Subcutaneous abdominal adipose tissue (tissue), 5 donors: ENCODE data around the gene COL18A1.

ENCODE experiments used
- H3K27ac ChIP-seq: one replicate; pipeline ENCODE4 v1.7.0; 2013; ENCODE audit warnings: low read depth, mild to moderate bottlenecking, inconsistent platforms, low read length, moderate library complexity
- H3K27me3 ChIP-seq, 5 donors: one replicate each; pipeline ENCODE4 v1.7.0; 2013; ENCODE audit warnings: low read length in 5 of 5, inconsistent platforms in 1 of 5; ENCODE audit not compliant: control insufficient read depth in 5 of 5, insufficient read depth in 4 of 5
- H3K36me3 ChIP-seq, 5 donors: one replicate each; pipeline ENCODE4 v1.7.0; 2013; ENCODE audit warnings: low read length in 5 of 5; ENCODE audit not compliant: control insufficient read depth in 5 of 5, insufficient read depth in 5 of 5
- H3K4me1 ChIP-seq, 5 donors: one replicate each; pipeline ENCODE4 v1.7.0; 2013; ENCODE audit warnings: low read length in 5 of 5, mild to moderate bottlenecking in 3 of 5, moderate library complexity in 1 of 5; ENCODE audit not compliant: control insufficient read depth in 5 of 5, insufficient read depth in 5 of 5
- H3K4me3 ChIP-seq, 5 donors: one replicate each; pipeline ENCODE4 v1.7.0; 2013; ENCODE audit warnings: low read length in 5 of 5, low read depth in 1 of 5
- H3K9ac ChIP-seq, 5 donors: one replicate each; pipeline ENCODE4 v1.7.0; 2013; ENCODE audit warnings: low read length in 5 of 5, mild to moderate bottlenecking in 4 of 5, moderate library complexity in 3 of 5
- H3K9me3 ChIP-seq, 5 donors: one replicate each; pipeline ENCODE4 v1.7.0; 2013; ENCODE audit warnings: low read length in 5 of 5; ENCODE audit not compliant: control insufficient read depth in 5 of 5
- donor health status: healthy.
- donor health status: healthy.
- donor health status: healthy.
- donor health status: healthy.
- donor health status: healthy.

COL18A1 gene

DNA sequence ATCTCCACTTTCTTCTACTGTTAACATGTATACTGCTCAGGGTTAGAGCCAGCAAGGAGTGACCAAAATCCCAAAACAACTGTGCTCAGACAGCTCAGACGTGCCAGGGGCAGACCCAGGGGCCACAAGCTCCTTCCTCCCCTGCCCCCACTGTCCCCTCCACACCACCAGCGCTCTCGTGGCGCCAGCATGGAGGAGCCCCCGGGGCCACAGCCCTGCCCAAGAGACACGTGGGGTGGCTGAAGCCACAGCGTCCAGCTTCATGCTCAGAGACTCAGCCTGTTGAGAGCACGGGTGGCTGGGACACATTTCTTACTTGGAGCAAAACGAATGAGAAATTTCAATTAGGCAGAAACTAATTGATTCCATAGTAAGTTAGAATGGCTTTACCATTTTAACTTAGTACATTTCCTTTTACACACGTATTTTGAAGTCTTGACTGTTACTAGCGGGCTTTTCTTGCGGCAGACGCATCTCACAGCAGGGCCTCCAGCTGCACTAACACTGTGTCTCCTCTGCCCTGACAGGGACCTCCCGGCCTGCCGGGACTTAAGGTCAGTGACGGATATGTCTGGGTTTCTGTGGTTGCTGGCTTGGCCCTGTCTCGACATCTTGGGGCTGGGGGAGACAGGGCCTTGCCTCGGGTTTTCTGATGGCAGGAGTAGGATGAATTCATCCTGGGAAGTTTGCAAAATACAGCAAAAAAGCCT is 83.1 kb downstream of the COL18A1 start:
- Histone ChIP-seq H3K4me3 (no peak overlapping the region), H3K27ac (no peak overlapping the region), H3K9ac (no peak overlapping the region), H3K27me3 (no peaks in the 10 kb centered on the region), H3K36me3 (peaks cover 0 to 44% (median 34%) of the 10 kb centered on the region in 5 donors), H3K4me1 (peaks cover 0 to 10% (median 0%) of the 10 kb centered on the region in 5 donors), H3K9me3 (no peaks in the 10 kb centered on the region)

GRCh38 chr21:45488931-45489721 is 84.2 kb downstream of the COL18A1 start:
- H3K27me3 ChIP-seq: no peaks in the 10 kb centered on the region
- H3K4me3 ChIP-seq: no peak overlapping the region
- H3K27ac ChIP-seq: no peak overlapping the region
- peaks cover 0 to 2% (median 0%) of the 10 kb centered on the region in 5 donors for H3K4me1 ChIP-seq
- no peaks in the 10 kb centered on the region for H3K9me3 ChIP-seq
- no peak overlapping the region for H3K9ac ChIP-seq
- H3K36me3 ChIP-seq: peaks cover 0 to 44% (median 30%) of the 10 kb centered on the region in 5 donors

DNA sequence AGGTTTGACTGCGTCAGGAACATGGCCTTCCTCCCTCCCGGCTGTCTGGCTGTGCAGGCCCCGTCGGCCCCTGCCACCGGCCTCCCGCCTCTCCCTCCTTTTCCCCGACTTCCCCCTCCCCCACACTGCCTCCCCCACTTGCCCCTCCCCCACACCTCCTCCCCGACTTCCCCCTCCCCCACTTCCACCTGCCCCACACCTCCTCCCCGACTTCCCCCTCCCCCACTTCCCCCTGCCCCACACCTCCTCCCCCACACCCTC is 84.7 kb downstream of the COL18A1 start:
- Histone ChIP-seq H3K27ac (no peak overlapping the region), H3K9ac (no peak overlapping the region), H3K27me3 (no peaks in the 10 kb centered on the region), H3K4me3 (no peak overlapping the region), H3K4me1 (no peaks in the 10 kb centered on the region), H3K36me3 (peaks cover 0 to 44% (median 26%) of the 10 kb centered on the region in 5 donors), H3K9me3 (no peaks in the 10 kb centered on the region)

DNA sequence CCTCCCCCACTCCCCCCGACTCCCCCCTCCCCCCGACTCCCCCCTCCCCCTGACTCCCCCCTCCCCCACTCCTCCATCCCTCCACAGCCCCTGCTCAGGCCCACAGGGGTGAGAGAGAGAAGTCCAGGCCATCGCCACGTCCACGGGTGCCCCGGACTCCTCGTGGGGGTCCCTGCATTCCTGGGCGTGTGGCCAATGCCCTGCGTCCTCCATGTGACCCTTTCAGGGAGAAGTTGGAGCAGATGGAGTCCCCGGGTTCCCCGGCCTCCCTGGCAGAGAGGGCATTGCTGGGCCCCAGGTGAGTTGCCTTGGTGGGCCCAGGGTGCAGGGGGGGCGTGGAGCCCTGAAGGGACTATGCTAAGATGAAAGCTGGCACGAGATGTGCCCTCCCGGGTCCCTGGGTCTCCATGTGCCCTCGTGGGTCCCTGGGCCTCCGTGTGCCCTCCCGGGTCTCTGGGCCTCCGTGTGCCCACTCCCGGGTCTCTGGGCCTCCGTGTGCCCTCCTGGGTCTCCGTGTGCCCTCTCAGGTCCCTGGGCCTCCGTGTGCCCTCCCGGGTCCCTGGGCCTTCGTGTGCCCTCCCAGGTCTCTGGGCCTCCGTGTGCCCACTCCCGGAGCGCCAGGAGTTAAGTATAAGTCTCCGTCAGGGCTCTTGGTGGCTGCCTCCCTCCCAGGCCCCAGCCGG is 85.2 kb downstream of the COL18A1 start:
- no peaks in the 10 kb centered on the region for H3K4me1 ChIP-seq
- H3K9ac ChIP-seq: no peak overlapping the region
- H3K27me3 ChIP-seq: no peaks in the 10 kb centered on the region
- no peak overlapping the region for H3K4me3 ChIP-seq
- no peaks in the 10 kb centered on the region for H3K9me3 ChIP-seq
- H3K36me3 ChIP-seq: peaks cover 0 to 50% (median 27%) of the 10 kb centered on the region in 5 donors
- no peak overlapping the region for H3K27ac ChIP-seq

DNA sequence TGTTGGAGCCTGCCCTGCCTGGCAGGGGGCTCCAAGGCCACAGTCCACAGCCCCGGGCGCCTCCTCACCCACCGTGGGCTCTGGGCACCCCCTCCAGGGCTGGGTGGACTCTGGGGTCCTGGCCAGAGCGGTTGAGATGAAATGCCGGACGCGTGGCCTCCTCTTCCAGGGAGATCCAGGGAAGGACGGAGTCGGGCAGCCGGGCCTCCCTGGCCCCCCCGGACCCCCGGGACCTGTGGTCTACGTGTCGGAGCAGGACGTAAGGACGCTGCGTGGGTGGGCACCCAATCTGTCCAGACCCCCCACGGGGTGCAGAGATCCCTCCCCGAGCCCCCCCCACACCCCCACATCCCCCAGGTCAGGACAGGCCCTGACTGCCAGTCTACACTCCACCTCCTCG is 86.1 kb downstream of the COL18A1 start:
- H3K36me3 ChIP-seq: peaks cover 0 to 58% (median 32%) of the 10 kb centered on the region in 5 donors
- H3K9ac ChIP-seq: no peak overlapping the region
- H3K27ac ChIP-seq: no peak overlapping the region
- H3K9me3 ChIP-seq: no peaks in the 10 kb centered on the region
- no peak overlapping the region for H3K4me3 ChIP-seq
- no peaks in the 10 kb centered on the region for H3K27me3 ChIP-seq
- H3K4me1 ChIP-seq: no peaks in the 10 kb centered on the region

GRCh38 chr21:45491623-45492022 is 86.7 kb downstream of the COL18A1 start:
- Histone ChIP-seq H3K9me3 (no peaks in the 10 kb centered on the region), H3K27ac (no peak overlapping the region), H3K36me3 (peaks cover 0 to 64% (median 35%) of the 10 kb centered on the region in 5 donors), H3K4me3 (no peak overlapping the region), H3K27me3 (no peaks in the 10 kb centered on the region), H3K4me1 (peaks cover 0 to under 1% (median 0%) of the 10 kb centered on the region in 5 donors), H3K9ac (no peak overlapping the region)

- H3K9me3 ChIP-seq: no peaks in the 10 kb centered on the region
- H3K36me3 ChIP-seq: peaks cover 0 to 69% (median 39%) of the 10 kb centered on the region in 5 donors
- peaks cover 0 to 2% (median 0%) of the 10 kb centered on the region in 5 donors for H3K4me1 ChIP-seq
- no peak overlapping the region for H3K4me3 ChIP-seq
- no peaks in the 10 kb centered on the region for H3K27me3 ChIP-seq
- no peak overlapping the region for H3K9ac ChIP-seq
- no peak overlapping the region for H3K27ac ChIP-seq
Observed at GRCh38 chr21:45492765-45493164, 87.8 kb downstream of the COL18A1 start.

DNA sequence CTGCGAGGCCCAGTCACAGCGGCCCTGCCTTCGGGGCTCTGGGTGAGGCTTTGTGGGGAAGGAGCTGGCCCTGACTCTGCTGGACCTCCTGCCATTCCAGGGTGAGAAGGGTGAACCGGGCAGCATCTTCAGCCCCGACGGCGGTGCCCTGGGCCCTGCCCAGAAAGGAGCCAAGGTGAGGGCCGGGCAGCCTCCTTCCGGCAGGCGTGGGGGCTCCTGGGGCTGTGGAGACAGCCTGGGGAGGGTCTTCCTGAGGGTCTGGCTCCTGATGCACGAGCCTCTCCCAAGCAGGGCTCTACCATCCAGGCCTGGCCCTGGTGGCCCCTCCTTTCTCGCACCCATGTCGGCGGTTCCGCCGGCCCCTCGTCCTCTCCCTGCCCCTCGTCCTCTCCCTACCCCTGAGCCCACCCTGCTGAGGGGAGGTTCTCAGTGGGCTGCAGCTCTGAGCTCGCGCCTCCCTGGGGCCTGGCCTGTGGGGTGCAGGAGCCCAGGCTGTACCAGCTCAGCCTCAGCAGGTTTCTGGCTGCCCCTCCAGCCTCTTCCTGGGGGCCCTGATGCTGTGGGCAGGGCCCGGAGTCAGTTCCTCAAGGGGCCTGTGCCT is 88.5 kb downstream of the COL18A1 start:
- Histone ChIP-seq H3K27ac (no peak overlapping the region), H3K9me3 (no peaks in the 10 kb centered on the region), H3K36me3 (peaks cover 0 to 76% (median 45%) of the 10 kb centered on the region in 5 donors), H3K9ac (no peak overlapping the region), H3K27me3 (no peaks in the 10 kb centered on the region), H3K4me1 (peaks cover 0 to 2% (median 0%) of the 10 kb centered on the region in 5 donors), H3K4me3 (no peak overlapping the region)

DNA sequence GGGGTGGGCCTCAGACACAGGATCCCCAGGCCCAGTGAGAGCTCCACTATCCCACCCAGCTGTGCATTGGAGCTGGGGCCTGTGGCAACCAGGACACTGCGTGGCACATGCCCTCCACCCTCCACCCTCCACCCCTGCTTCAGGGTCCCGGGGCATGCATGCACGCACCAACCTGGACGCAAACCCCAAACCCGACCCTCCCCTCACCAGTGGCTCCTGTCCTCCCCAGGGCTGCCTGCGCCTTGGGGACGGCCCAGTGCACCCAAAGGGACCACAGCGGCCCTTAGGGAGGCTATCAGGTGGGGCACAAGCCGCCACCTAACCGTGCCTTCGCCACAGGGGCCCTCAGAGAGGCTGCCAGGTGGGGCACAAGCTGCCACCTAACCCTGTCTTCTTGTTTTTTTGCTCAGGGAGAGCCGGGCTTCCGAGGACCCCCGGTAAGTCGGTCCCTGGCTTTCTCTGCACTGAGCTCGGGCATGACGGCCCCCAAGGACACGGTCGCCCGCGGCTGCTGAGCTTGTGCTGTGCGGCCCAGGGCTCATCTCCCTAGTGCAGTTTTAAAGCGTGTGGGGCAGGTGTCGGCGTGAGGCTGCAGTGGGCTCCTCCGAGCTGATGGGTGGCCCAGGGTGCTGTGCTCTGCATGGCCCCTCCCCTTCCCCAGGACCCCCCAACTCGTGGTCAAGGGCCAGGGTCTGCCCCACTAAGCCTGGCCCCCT is 89.3 kb downstream of the COL18A1 start:
- Histone ChIP-seq H3K4me3 (no peak overlapping the region), H3K9me3 (no peaks in the 10 kb centered on the region), H3K27ac (no peak overlapping the region), H3K27me3 (no peaks in the 10 kb centered on the region), H3K9ac (no peak overlapping the region), H3K36me3 (peaks cover 0 to 83% (median 52%) of the 10 kb centered on the region in 5 donors), H3K4me1 (peaks cover 0 to 2% (median 0%) of the 10 kb centered on the region in 5 donors)
